HepG2 (cell line): ENCODE measurements around the gene ZMYM3. TPM values are rescaled to one million over a fixed set of nuclear protein-coding genes. Genes with fewer than 3 reads are reported as not detected.
A peak's percentile ranks its signal among the peaks of the same experiment; 100 is the strongest.

Experiments
- AGO2 ChIP-seq: fragments of 200-400 bp; formaldehyde crosslinking; optimal IDR thresholded peaks from 2 replicates; pipeline ENCODE3; 2017; ENCODE audit warnings: mild to moderate bottlenecking, low read depth, low read length, moderate library complexity
- ATF6 ChIP-seq: sonication (generic); formaldehyde crosslinking; conservative IDR thresholded peaks from 2 replicates; pipeline ENCODE4 v1.4.0; 2020; ENCODE audit warnings: missing genetic modification reagents
- BRCA1 ChIP-seq: sonication (generic); formaldehyde crosslinking; IDR thresholded peaks from 2 replicates; pipeline ENCODE4 v1.4.0; 2020; ENCODE audit warnings: missing genetic modification reagents
- CEBPZ ChIP-seq: IDR thresholded peaks from 2 replicates; pipeline ENCODE4 v1.6.1; 2012; ENCODE audit warnings: low read length, improper control_type of control experiment
- EEA1 ChIP-seq: sonication (generic); formaldehyde crosslinking; IDR thresholded peaks from 2 replicates; pipeline ENCODE4 v1.5.1; 2020; ENCODE audit warnings: mild to moderate bottlenecking, missing genetic modification reagents, borderline replicate concordance
- HMGXB4 ChIP-seq, 2 experiments: sonication (generic) in 1 of 2; formaldehyde crosslinking in 1 of 2; IDR thresholded peaks; 2 replicates each; pipeline versions ENCODE4 v1.4.0 to v1.6.1; 2018 to 2020; ENCODE audit warnings: missing genetic modification reagents in 2 of 2, borderline replicate concordance in 1 of 2, low read depth in 1 of 2, mild to moderate bottlenecking in 1 of 2, missing biosample characterization in 1 of 2
- KAT2B ChIP-seq: fragments of 150-350 bp; IDR thresholded peaks from 2 replicates; pipeline ENCODE4 v1.6.1; 2014; ENCODE audit warnings: low read depth, low read length, borderline replicate concordance
- PATZ1 ChIP-seq: sonication (generic); formaldehyde crosslinking; IDR thresholded peaks from 2 replicates; pipeline ENCODE4 v1.4.0; 2020; ENCODE audit warnings: missing genetic modification reagents
- RARG ChIP-seq: sonication (generic); formaldehyde crosslinking; IDR thresholded peaks from 2 replicates; pipeline ENCODE4 v1.4.0; 2020; ENCODE audit warnings: low read depth, mild to moderate bottlenecking, missing genetic modification reagents
- TEAD2 ChIP-seq: sonication (generic); formaldehyde crosslinking; IDR thresholded peaks from 2 replicates; pipeline ENCODE4 v1.9.0; 2021; ENCODE audit warnings: missing genetic modification reagents
- TSC22D2 ChIP-seq: sonication (generic); formaldehyde crosslinking; IDR thresholded peaks from 2 replicates; pipeline ENCODE4 v1.5.1; 2020; ENCODE audit warnings: missing genetic modification reagents, mild to moderate bottlenecking, borderline replicate concordance
- ZBTB7A ChIP-seq: sonication (generic); formaldehyde crosslinking; IDR thresholded peaks from 2 replicates; pipeline ENCODE4 v1.8.0; 2022; ENCODE audit warnings: mild to moderate bottlenecking, missing genetic modification reagents
- ZMAT5 ChIP-seq: sonication (generic); formaldehyde crosslinking; IDR thresholded peaks from 2 replicates; pipeline ENCODE4 v1.5.0; 2020; ENCODE audit warnings: mild to moderate bottlenecking, low read depth, missing genetic modification reagents, borderline replicate concordance
- ZNF230 ChIP-seq: sonication (generic); formaldehyde crosslinking; IDR thresholded peaks from 2 replicates; pipeline ENCODE4 v1.4.0; 2020; ENCODE audit warnings: mild to moderate bottlenecking, missing genetic modification reagents
- ZNF331 ChIP-seq: sonication (generic); formaldehyde crosslinking; IDR thresholded peaks from 2 replicates; pipeline ENCODE4 v1.4.0; 2020; ENCODE audit warnings: missing genetic modification reagents
- ZNF33B ChIP-seq: sonication (generic); formaldehyde crosslinking; IDR thresholded peaks from 2 replicates; pipeline ENCODE4 v1.5.1; 2020; ENCODE audit warnings: mild to moderate bottlenecking, missing genetic modification reagents
- ZNF343 ChIP-seq: sonication (generic); formaldehyde crosslinking; IDR thresholded peaks from 2 replicates; pipeline ENCODE4 v1.4.0; 2020; ENCODE audit warnings: mild to moderate bottlenecking, missing genetic modification reagents
- ZNF672 ChIP-seq: sonication (generic); formaldehyde crosslinking; IDR thresholded peaks from 2 replicates; pipeline ENCODE4 v1.8.1; 2022; ENCODE audit warnings: missing genetic modification reagents
- ZNF75D ChIP-seq: sonication (generic); formaldehyde crosslinking; IDR thresholded peaks from 2 replicates; pipeline ENCODE4 v1.8.1; 2023; ENCODE audit warnings: missing genetic modification reagents, mild to moderate bottlenecking, borderline replicate concordance
- polyA plus RNA-seq, 8 experiments: library from polyadenylated mRNA; depleted of rRNA in 3 of 8; stranded (reverse) in 7 of 8; unstranded in 1 of 8; fragments of >200 nt; fragmentation: Illumina TruSeq in 4 of 8; extraction: Trizol in 4 of 8; gene quantifications; 2 replicates each; pipeline versions ENCODE4 v1.2.1 to v1.2.3, GENCODE V29; 2011 to 2016; ENCODE audit warnings: low read depth in 4 of 8, missing spikeins in 1 of 8, mixed read lengths in 1 of 8; ENCODE audit not compliant: insufficient read depth in 1 of 8
- total RNA-seq, 5 experiments: library from RNA; depleted of rRNA; stranded (reverse); fragments of >200 nt; fragmentation: Illumina TruSeq; extraction: Trizol; gene quantifications; 2 replicates each; pipeline ENCODE4 v1.2.3, GENCODE V29; 2016; ENCODE audit warnings: low read depth in 1 of 5

ZMYM3 gene
- total and polyA plus RNA-seq, 2 of the 13 experiments (the other 11 are each of a cell fraction or from before 2014, with no cell fraction given), result 26.4 to 35.4 TPM

GRCh38 chrX:71228063-71228642, 25.8 kb downstream of the ZMYM3 start (continued):
- no peak for TF ChIP-seq CEBPZ
- TF ChIP-seq TEAD2 (CRISPR knock-in tag), result no peak
- TF ChIP-seq PATZ1 (CRISPR knock-in tag), result peak; percentile 79
- no peak for TF ChIP-seq ZMAT5 (CRISPR knock-in tag)
- TF ChIP-seq BRCA1 (CRISPR knock-in tag), result no peak
- TF ChIP-seq ATF6 (CRISPR knock-in tag), result no peak
- no peak for TF ChIP-seq ZNF672
- TF ChIP-seq ZBTB7A, result peak; percentile 58; the same call in 1 of the 2 replicates
- peak in 1 of 2 experiments; percentile 19; a peak in 1 of 4 replicates for TF ChIP-seq HMGXB4 (CRISPR knock-in tag; IDR thresholded peaks at IDR 0.05; ENCODE audit: borderline replicate concordance in 1 of 2, low read depth in 1 of 2)
- no peak for TF ChIP-seq AGO2
- no peak for TF ChIP-seq TSC22D2 (CRISPR knock-in tag)
- TF ChIP-seq EEA1 (CRISPR knock-in tag), result no peak
- TF ChIP-seq ZNF230 (CRISPR knock-in tag), result no peak
- peak; percentile 38; the same call in 1 of the 2 replicates for TF ChIP-seq ZNF331
- no peak for TF ChIP-seq ZNF343 (CRISPR knock-in tag)
- no peak for TF ChIP-seq ZNF75D (CRISPR knock-in tag)
- no peak for TF ChIP-seq RARG
- no peak for TF ChIP-seq ZNF33B (CRISPR knock-in tag)
- no peak for TF ChIP-seq KAT2B
